H9 (cell line): Measurements from ENCODE around the gene MX1. TPM values are rescaled to one million over a fixed set of nuclear protein-coding genes. Genes with fewer than 3 reads are reported as not detected.

ENCODE experiments used
- DNase-seq: peaks from one replicate; pipeline ENCODE4 v3.0.0-alpha.2; 2017
- H2AFZ ChIP-seq: one replicate; pipeline ENCODE4 v1.6.1; 2013; ENCODE audit warnings: mild to moderate bottlenecking, low read length, control low read depth, moderate library complexity
- H2AK5ac ChIP-seq: 2 replicates; pipeline ENCODE4 v1.6.1; 2013; ENCODE audit warnings: low read length, control low read depth, mixed read lengths; ENCODE audit not compliant: insufficient read length
- H2BK120ac ChIP-seq: one replicate; pipeline ENCODE4 v1.6.1; 2013; ENCODE audit warnings: low read depth, mild to moderate bottlenecking, low read length, control low read depth, inconsistent platforms; ENCODE audit not compliant: poor library complexity, severe bottlenecking
- H2BK12ac ChIP-seq: 2 replicates; pipeline ENCODE4 v1.6.1; 2013; ENCODE audit warnings: low read length, control low read depth, mixed read lengths, low read depth; ENCODE audit not compliant: insufficient read length
- H2BK15ac ChIP-seq: 2 replicates; pipeline ENCODE4 v1.6.1; 2013; ENCODE audit warnings: low read depth, low read length, control low read depth
- H2BK20ac ChIP-seq: one replicate; pipeline ENCODE4 v1.6.1; 2013; ENCODE audit warnings: low read depth, mild to moderate bottlenecking, low read length, control low read depth, inconsistent platforms; ENCODE audit not compliant: poor library complexity, severe bottlenecking
- H2BK5ac ChIP-seq: 2 replicates; pipeline ENCODE4 v1.6.1; 2013; ENCODE audit warnings: low read length, control low read depth, mixed read lengths; ENCODE audit not compliant: insufficient read length
- H3K14ac ChIP-seq: 2 replicates; pipeline ENCODE4 v1.6.1; 2013; ENCODE audit warnings: low read length, control low read depth; ENCODE audit not compliant: insufficient read depth
- H3K18ac ChIP-seq: 2 replicates; pipeline ENCODE4 v1.6.1; 2013; ENCODE audit warnings: low read depth, mild to moderate bottlenecking, mixed read lengths, low read length, control low read depth; ENCODE audit not compliant: insufficient read length
- H3K23ac ChIP-seq: 2 replicates; pipeline ENCODE4 v1.6.1; 2013; ENCODE audit warnings: low read length, control low read depth, mixed read lengths, low read depth; ENCODE audit not compliant: insufficient read length
- H3K23me2 ChIP-seq: 2 replicates; pipeline ENCODE4 v1.6.1; 2013; ENCODE audit warnings: low read depth, mild to moderate bottlenecking, mixed read lengths, low read length, control low read depth; ENCODE audit not compliant: insufficient read length, poor library complexity, severe bottlenecking
- H3K27ac ChIP-seq: 2 replicates; pipeline ENCODE4 v1.5.1; 2013; ENCODE audit warnings: low read length, control low read depth, mixed read lengths, low read depth; ENCODE audit not compliant: insufficient read length
- H3K27me3 ChIP-seq: 2 replicates; pipeline ENCODE4 v1.6.1; 2013; ENCODE audit warnings: low read length, control low read depth, inconsistent platforms; ENCODE audit not compliant: insufficient read depth
- H3K4ac ChIP-seq: 2 replicates; pipeline ENCODE4 v1.6.1; 2013; ENCODE audit warnings: low read depth, mild to moderate bottlenecking, control low read depth, inconsistent platforms, low read length, moderate library complexity
- H3K4me1 ChIP-seq: 2 replicates; pipeline ENCODE4 v1.6.1; 2013; ENCODE audit warnings: low read length, control low read depth, inconsistent platforms; ENCODE audit not compliant: insufficient read depth
- H3K4me2 ChIP-seq: 2 replicates; pipeline ENCODE4 v1.6.1; 2013; ENCODE audit warnings: low read length, control low read depth, mixed read lengths; ENCODE audit not compliant: insufficient read length, insufficient read depth
- H3K56ac ChIP-seq: 2 replicates; pipeline ENCODE4 v1.6.1; 2013; ENCODE audit warnings: low read depth, mild to moderate bottlenecking, mixed read lengths, low read length, control low read depth; ENCODE audit not compliant: insufficient read length
- H3K79me1 ChIP-seq: 2 replicates; pipeline ENCODE4 v1.6.1; 2013; ENCODE audit warnings: low read depth, mild to moderate bottlenecking, moderate library complexity, low read length, control low read depth, inconsistent platforms; ENCODE audit not compliant: insufficient read depth, poor library complexity, severe bottlenecking
- H3K79me2 ChIP-seq: 2 replicates; pipeline ENCODE4 v1.6.1; 2013; ENCODE audit warnings: low read length, control low read depth, inconsistent platforms; ENCODE audit not compliant: insufficient read depth
- H3K9ac ChIP-seq: 2 replicates; pipeline ENCODE4 v1.6.1; 2013; ENCODE audit warnings: low read length, control low read depth, mixed read lengths; ENCODE audit not compliant: insufficient read length; ENCODE audit errors: extremely low read depth
- H3K9me3 ChIP-seq: one replicate; pipeline ENCODE4 v1.6.1; 2013; ENCODE audit warnings: low read depth, low read length, inconsistent platforms; ENCODE audit not compliant: control insufficient read depth
- H3T11ph ChIP-seq: one replicate; pipeline ENCODE4 v1.6.1; 2013; ENCODE audit warnings: mild to moderate bottlenecking, low read length, control low read depth, inconsistent platforms
- H4K20me1 ChIP-seq: one replicate; pipeline ENCODE4 v1.6.1; 2013; ENCODE audit not compliant: control insufficient read depth, insufficient read length, insufficient read depth
- H4K5ac ChIP-seq: 2 replicates; pipeline ENCODE4 v1.6.1; 2013; ENCODE audit warnings: low read depth, mild to moderate bottlenecking, mixed read lengths, low read length, control low read depth; ENCODE audit not compliant: insufficient read length
- H4K8ac ChIP-seq: replicated peaks from 2 replicates; pipeline ENCODE4 v1.6.1; 2013; ENCODE audit warnings: low read length, control low read depth, mixed read lengths, low read depth; ENCODE audit not compliant: insufficient read length
- H4K91ac ChIP-seq: 2 replicates; pipeline ENCODE4 v1.6.1; 2013; ENCODE audit warnings: low read depth, mild to moderate bottlenecking, moderate library complexity, mixed read lengths, low read length, control low read depth; ENCODE audit not compliant: insufficient read length
- H3K27ac Mint-ChIP-seq, 3 experiments: 2 replicates in 2 of 3; 3 replicates in 1 of 3; pipeline ENCODE4 v1.8.0; 2020 to 2021; ENCODE audit warnings: mixed read lengths in 3 of 3, mild to moderate bottlenecking in 1 of 3, moderate library complexity in 1 of 3
- H3K27me3 Mint-ChIP-seq: 2 replicates; pipeline ENCODE4 v1.8.0; 2021; ENCODE audit warnings: low read depth, mild to moderate bottlenecking, moderate library complexity, mixed read lengths
- H3K36me3 Mint-ChIP-seq, 3 experiments: 2 replicates in 2 of 3; 3 replicates in 1 of 3; pipeline ENCODE4 v1.8.0; 2020 to 2021; ENCODE audit warnings: low read depth in 3 of 3, mixed read lengths in 3 of 3; ENCODE audit not compliant: insufficient read depth in 1 of 3
- H3K4me1 Mint-ChIP-seq, 2 experiments: 2 replicates each; pipeline ENCODE4 v1.8.0; 2020; ENCODE audit warnings: mixed read lengths in 2 of 2
- H3K4me3 Mint-ChIP-seq, 2 experiments: 2 replicates in 1 of 2; 3 replicates in 1 of 2; pipeline ENCODE4 v1.8.0; 2020 to 2021; ENCODE audit warnings: mild to moderate bottlenecking in 2 of 2, mixed read lengths in 2 of 2, moderate library complexity in 1 of 2
- H3K9me3 Mint-ChIP-seq, 2 experiments: 2 replicates in 1 of 2; 3 replicates in 1 of 2; pipeline ENCODE4 v1.8.0; 2020; ENCODE audit warnings: mild to moderate bottlenecking in 2 of 2, mixed read lengths in 2 of 2, moderate library complexity in 1 of 2
- WGBS: extraction: QIAGEN DNeasy Blood & Tissue Kit; methylation state at CpG from one replicate; pipeline ENCODE4 v1.1.7; 2013; ENCODE audit warnings: missing lambda C conversion rate, low lambda C conversion rate, mixed read lengths; ENCODE audit not compliant: insufficient read length; ENCODE audit errors: extremely low coverage; 5-methylcytosine and 5-hydroxymethylcytosine counted together
- total RNA-seq: library from RNA; stranded (reverse); gene quantifications from 2 replicates; pipeline ENCODE4 v1.2.1, GENCODE V29; 2021
- TF ChIP-seq, protein P1 (sequence below): fragments of 200-600 bp; sonication (generic); conservative IDR thresholded peaks from 3 replicates; pipeline ENCODE4 v1.8.0; 2021; ENCODE audit warnings: antibody characterized with exemption, mild to moderate bottlenecking

Gene MX1
- total RNA-seq, 1 experiment from 2014 or later, result 6.3 TPM

DNA sequence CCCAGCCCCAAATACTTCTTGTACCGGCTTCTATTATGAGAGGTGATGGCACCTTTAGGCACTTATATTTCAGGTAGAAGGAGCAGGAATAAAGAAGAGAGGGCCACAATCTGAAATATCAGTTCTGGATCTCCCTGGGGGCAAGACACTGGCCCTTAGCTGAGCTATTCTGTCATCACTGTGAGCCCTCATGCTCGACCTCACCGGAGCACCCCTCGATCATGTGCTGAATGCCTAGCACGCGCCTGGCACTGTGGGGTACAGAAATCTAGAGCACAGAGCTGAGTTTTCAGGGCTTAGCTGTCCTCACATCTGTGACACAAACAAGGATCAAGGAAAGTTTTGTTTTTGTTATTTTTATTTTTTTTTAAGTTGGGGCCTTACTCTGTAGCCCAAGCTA is 7.6 kb upstream of the MX1 start:
- TF ChIP-seq, protein P1, sequence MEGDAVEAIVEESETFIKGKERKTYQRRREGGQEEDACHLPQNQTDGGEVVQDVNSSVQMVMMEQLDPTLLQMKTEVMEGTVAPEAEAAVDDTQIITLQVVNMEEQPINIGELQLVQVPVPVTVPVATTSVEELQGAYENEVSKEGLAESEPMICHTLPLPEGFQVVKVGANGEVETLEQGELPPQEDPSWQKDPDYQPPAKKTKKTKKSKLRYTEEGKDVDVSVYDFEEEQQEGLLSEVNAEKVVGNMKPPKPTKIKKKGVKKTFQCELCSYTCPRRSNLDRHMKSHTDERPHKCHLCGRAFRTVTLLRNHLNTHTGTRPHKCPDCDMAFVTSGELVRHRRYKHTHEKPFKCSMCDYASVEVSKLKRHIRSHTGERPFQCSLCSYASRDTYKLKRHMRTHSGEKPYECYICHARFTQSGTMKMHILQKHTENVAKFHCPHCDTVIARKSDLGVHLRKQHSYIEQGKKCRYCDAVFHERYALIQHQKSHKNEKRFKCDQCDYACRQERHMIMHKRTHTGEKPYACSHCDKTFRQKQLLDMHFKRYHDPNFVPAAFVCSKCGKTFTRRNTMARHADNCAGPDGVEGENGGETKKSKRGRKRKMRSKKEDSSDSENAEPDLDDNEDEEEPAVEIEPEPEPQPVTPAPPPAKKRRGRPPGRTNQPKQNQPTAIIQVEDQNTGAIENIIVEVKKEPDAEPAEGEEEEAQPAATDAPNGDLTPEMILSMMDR, result no peak
- Histone ChIP-seq H3K23ac (no peak overlapping the region), H2AK5ac (no peak overlapping the region), H2BK20ac (no peak overlapping the region), H3K23me2 (no peaks in the 10 kb centered on the region), H3K14ac (no peak overlapping the region), H3K27me3 (no peaks in the 10 kb centered on the region), H3K4me1 (peaks cover 4% of the 10 kb centered on the region; the same call in 1 of the 2 replicates), H3K18ac (no peak overlapping the region), H2BK15ac (no peak overlapping the region), H3K4ac (no peak overlapping the region), H2BK120ac (no peak overlapping the region), H4K91ac (no peak overlapping the region), H4K5ac (no peak overlapping the region), H3K9ac (no peak overlapping the region), H3K56ac (no peak overlapping the region), H3K79me1 (no peaks in the 10 kb centered on the region), H3T11ph (no peak overlapping the region), H3K4me2 (no peak overlapping the region), H2BK12ac (no peak overlapping the region), H4K20me1 (no peaks in the 10 kb centered on the region), H3K9me3 (no peaks in the 10 kb centered on the region), H2BK5ac (no peak overlapping the region), H3K79me2 (no peaks in the 10 kb centered on the region), H4K8ac (no peak overlapping the region), H3K27ac (no peak overlapping the region), H2AFZ (no peak overlapping the region)
- no peak for DNase-seq
- no CpG with 5 or more reads among the region's 6 CpGs for WGBS
- Mint-ChIP-seq H3K36me3 (peaks cover 0 to 13% (median 5%) of the 10 kb centered on the region in 3 experiments; a peak in 5 of 7 replicates), H3K9me3 (peaks cover 6 to 12% of the 10 kb centered on the region in 2 experiments), H3K4me1 (peaks cover 31 to 36% of the 10 kb centered on the region in 2 experiments), H3K27me3 (peaks cover 12% of the 10 kb centered on the region), H3K27ac (no peak overlapping the region), H3K4me3 (no peak overlapping the region)
